Activated CD8-positive, alpha-beta memory T cell treated with anti-CD3 and anti-CD28 coated beads for 4 hours (primary cell): Measurements from ENCODE around the gene CMSS1.

Source experiments
- DNase-seq, 2 donors: peaks; one replicate each; pipeline ENCODE4 v3.0.0-alpha.2; 2020; ENCODE audit warnings: low read depth in 2 of 2

Gene CMSS1

DNA sequence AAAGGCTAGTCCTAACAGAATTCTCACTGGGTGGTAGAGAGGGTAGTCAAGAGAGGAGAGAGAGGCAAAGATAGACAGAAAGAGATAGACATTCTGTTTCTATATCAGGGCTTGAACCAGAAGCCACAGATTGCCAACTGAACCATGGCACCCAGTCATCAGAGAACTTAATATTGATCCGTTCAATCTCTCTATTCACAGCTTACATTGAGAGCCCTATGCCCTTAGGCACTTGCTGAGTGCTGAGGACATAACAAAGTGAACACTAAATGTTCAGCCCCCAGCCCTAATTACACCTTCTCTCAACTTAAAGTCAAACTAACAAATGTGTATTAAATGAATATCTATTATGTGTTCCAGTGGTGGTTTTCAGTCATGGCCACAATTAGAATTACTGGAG, 172.5 kb downstream of the CMSS1 start:
- DNase-seq = no peak

DNA sequence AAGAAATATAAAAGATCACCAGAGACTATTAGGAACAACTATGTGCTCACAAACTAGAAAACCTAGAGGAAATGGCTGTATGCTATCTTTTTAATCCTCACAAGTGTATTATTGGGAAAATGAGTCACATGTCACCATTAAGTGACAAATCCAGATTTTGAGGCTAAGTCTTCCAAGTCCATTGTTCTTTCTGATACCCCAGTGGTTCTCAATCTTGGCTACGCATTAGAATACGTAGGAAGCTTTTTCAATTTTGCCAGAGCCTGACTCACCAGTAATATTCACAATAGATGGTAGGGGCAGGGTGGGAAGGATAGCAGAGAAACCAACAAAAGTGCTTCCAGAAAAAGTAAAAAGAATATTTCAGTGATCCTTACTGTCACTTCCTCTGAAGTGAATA, 179.6 kb downstream of the CMSS1 start:
- no peak for DNase-seq

DNA sequence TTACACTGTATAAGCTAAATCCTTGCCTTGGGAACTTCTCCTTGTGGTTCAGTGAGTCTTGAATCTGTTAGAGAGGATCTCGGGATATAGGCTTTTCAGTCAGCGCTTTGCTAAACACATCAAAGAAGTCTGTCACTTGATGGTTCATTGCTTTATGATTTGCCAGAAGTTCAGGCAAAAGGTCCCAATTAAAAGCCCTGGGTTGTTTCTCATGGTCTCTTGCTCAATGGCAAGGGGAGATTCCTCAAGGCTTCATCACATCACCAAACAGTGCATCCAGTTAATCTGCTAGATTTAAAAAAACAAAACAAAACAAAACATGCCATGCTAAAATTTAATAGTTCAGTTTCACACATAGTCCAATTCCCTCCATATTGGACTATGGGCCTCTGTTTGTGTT, 181.9 kb downstream of the CMSS1 start:
- no peak for DNase-seq

DNA sequence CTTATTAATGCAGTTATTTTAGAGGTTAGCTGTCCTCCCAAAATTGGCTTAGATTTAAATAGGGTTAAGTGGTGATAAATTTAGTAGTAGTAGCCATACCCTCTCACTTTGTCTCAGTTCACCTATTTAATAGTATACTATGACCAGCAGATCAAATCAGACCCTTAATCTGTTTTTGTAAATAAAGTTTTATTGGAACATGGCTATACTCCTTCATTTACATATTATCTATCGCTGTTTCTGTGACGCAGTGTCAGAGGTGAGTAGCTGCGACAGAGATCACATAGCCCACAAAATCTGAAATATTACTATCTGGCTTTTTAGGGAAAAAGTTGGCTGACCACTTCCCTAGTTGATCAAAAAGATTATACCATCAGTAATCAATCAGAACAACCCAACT, 183.4 kb downstream of the CMSS1 start:
- no peak for DNase-seq

DNA sequence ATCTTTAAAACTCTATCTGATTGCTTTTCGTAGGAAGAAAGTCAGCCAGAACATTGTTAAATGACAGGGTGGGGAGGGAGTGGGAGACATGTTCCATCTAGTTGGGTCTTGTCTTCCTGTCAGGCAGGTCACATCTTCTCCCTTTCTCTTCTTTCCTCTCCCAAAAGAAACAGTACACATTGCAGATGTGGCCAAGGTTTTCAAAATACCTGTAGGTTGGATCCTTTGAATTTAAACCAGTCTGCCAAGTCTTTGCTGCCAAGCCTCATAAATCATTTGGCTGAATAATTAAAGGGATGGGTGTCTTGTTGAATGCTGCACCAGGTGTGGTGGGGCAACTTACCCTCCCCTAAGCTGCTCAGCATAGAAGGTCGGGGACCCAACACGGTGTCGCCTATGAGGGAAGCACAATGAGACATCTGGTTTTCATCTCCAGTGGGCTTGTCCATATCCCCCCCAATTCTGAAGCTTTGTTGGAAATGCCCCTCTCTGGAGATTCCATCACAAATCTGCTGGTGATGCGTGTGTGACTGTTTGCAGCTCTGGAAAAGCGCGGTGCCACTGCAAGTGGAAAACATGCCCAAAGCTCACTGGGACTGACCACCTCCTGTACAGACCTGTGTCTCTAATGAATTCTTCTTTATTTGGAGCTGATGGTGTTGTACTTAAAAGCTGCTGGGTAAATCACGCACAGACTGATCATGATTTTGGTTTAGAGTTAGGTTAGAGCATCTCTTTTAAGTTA, 184.0 kb downstream of the CMSS1 start:
- no peak for DNase-seq

DNA sequence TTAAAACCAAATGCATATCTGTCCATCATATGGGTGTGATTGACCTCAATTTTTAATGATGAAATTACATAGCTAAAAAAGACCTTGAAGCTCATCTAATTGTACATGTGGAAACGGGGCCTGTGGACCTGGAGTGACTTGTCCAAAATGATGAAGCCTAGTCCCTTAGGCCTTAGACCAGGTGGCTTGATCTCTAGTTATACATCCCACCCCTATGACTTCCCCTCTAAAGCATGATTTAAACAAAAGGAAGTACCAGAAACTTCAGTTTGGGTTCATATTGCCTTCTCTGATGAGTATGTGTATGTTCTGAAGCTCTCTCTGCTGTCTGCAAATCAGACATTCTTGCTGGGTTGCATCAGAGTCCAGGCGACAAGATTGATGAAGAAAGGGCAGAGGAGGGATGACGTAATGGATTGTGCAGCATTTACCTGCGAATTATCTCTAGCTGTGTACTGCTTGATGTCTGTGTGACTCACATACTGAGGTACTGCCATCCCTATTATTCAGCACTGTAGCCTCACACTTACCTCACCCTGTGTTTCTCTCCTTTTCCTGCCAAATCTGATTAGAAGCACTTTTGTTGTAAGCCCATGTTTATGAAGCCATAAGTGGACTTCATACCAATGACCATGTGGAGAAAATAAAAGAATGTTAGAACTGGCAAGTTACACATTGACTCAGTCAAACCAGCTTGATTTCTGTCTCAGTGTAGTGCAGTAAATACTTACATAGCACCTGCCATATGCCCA, 185.1 kb downstream of the CMSS1 start:
- no peak for DNase-seq

DNA sequence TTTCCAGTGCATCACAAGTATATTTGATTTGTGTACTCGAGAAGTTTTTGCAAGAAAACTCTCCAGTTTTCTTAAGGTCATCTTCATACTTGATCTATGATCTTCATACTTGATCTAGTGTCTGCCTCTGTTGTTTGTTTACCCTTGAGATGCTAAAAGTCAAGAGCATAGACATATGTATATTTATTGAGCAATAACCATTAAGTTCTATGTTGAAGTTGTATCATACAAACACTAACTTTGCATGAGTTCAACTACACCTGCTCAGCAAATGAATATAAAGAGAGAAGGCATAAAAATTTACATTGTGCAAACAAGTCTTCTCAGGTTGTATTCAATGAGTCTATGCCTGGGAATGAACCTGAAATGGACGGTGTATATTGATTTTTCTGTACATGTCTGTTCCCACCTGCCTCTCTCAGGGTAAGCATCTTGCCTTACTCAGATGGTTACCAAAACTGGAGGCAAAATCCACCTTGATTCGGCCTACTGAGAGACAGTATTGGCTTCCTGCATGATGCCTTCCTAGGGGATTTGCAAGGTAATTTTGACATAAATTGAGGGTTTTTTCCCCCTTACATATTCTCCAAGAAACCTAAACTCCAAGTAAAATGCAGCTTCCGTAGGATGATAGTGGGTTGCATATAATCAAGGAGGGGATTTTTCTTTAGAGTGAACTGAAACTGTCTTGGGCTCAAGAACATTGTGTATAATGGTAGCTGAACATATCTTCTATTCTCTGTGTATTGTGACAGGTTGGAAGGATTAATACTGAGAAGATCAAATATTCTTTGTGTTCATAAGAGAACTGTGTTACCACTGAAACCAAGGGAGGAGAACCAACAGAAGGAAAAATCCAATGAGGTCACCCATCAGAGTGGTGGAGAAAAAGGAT, 186.2 kb downstream of the CMSS1 start:
- no peak for DNase-seq

DNA sequence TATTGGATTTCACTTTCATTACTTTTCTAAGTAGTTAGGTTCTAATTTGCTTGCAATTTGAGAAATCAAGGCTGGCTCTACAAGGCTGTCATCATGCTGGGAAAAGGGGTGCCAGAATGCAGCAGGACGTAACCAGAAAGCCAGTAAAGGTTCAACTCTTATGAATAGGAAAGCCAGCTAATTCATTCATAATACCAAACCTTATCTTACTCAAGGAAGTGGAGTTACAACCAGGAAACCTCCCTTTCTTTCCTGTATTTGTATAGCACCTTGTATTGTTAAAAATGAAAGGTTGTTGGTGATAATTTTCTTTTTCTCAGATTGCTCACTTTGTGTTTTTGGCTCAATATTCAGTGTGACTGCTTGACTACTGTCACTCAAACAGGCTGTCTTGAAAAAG, 187.3 kb downstream of the CMSS1 start:
- DNase-seq = no peak

DNA sequence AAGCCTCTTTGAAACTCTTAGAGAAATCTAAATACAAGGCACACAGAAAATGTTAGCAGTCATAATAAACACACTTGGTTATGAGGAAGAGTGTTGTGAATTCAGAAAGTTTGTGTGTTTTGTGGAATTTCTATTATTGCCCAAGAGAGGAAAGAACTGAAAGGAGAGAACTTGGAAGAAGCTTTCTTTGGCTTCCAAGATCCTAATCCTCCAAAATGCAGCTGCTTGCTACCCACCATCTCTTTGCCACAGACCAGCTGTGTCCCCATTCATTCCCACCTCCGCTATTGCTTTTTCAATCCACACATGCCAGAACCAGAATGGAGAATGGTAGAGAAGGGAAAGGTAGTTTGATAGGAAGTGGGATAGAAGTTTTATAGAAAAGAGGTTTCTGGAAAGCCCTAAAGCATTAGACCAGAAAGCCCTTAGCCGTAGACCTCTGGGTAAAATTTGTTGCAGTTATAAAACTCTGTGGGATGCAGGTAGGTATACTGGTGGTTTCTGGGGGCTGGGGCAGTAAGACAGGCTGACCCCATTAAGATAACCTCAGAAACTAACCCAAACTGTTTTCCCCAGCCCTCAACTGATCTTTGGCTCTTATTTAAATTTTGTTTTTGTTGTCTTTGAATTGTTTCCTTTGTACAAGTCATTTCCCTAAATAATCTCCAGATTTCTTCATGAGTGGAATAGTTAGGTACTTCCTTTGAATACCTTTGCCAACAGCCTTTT, 188.2 kb downstream of the CMSS1 start:
- no peak for DNase-seq

DNA sequence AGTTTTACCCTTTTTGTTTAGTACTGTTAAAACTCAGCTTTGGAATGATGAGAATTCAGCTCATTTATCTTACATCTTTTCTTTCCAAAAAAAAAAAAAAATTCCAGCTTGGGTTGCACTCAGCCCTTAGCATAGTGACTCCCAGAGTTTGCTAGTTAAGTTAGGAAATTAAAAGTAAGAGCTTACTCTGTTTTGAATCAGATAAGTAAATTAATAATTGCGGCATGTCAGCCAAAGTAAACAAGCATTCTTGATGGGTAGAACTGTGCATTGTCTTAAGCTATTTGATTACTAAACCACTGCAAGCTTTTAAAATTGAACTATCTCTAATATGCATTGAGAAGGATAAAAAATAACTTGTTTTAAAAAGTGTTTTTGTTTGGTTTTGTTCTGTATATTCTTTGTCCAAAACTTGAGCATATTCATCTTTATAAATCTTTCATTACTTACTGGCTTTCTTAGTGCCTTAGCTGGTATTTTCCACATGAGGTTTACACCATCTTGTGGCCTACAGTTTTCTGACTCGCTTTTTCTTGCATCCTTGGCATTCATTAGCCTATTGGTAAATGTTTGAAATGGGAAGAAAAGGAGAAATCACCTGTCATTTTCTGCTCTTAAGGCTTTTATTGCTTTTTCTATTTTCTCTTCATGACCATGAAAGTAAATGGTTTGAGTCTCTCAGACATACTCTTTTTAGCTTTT, 189.1 kb downstream of the CMSS1 start:
- no peak for DNase-seq

DNA sequence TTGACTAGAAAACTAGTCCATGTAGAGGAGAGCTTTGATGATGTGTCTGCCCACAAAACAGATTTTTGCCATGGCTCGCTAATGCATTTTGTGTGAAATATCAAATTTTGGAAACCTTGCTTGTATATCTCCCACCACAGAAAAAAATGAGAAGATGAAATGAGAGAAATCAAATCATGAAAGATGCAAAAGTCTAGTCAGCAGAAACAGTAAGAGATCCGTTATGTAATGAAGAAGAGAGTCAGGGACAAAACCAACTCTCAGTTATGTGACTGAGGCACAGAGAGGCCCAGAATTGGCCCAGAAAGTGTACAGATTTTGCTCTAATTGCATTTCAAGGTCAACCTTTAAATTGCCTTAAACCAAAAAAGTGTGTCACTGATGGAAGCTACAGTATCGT, 189.7 kb downstream of the CMSS1 start:
- DNase-seq = no peak

DNA sequence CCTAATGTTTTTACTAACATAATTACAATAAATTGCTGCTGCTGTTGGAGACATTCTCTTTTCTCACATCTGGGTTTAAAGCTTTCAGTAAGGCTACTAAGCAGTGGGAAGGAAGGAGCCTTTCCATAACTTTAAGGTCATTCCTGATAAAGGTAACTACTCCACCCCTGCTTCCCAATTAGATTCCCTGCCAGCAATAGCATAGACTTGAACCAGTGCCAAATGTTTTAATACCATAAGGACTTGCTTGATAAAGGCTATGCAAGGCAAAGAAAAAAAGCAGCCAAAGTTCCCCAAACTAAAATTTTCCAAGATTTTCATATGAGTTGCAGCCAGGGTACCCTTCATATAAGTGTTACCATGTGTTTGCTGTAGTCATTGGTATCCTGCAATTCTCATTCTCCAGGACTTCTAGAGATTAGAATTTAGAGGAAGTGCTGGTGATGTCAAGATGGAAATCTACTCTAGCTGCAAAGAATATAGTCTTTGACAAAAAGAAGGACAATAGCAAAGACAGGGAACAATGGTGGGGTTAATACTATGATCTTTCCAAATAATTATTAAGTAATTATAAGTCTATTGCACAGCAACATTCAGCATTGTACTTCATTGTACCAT, 190.5 kb downstream of the CMSS1 start:
- no peak for DNase-seq

DNA sequence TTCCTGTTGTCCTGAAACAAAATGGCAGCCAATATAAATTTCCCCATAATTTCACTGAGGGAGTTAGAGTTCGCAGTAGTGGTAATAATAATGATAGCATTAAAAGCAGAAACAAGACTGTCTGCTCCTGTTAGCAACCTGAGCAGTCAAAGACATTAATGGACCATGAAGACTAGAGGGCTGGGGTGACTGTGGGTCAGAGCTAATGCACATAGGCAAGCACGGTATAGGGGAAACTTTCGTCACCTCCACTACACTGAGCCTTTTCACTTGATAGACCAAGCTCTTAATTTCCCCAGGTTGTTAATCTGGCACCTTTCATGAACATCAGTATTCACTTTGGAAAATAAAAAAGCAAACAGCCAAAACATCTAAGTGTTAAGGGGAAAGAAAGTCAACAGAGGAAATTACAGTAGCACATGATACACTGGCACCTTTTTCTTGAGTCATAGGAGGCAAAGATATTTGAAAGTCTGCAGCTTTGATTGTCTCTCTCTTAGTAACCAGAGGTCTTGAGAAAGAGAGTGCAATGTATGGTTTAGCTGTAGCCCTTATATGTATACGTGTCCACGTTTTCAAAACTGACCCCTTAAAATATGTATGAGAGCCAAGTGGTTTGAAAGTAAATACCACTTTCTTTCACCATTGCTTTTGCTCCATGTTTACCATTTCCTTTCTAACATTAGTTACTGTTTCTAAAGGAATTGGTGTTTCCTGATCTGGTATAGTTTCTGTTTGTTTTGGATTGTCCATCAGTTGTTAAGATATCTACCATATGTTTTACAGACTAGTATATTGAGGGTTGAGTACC, 191.8 kb downstream of the CMSS1 start:
- no peak for DNase-seq

DNA sequence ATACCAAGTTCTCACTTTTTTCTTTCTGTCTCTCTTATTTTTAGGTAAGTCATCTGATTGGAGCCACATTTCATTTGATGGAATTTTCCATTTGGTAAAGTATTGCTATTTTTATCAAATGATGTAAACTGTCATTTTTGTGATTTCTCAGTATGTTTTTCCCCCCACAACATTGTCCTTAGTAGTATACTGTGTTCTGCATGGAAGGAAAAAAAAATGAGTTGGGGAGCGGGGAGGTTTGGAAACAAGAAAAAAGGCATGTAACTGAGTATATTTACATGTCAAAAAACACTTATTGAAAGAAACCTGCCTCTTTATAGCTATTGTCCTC, 192.4 kb downstream of the CMSS1 start:
- no peak for DNase-seq

DNA sequence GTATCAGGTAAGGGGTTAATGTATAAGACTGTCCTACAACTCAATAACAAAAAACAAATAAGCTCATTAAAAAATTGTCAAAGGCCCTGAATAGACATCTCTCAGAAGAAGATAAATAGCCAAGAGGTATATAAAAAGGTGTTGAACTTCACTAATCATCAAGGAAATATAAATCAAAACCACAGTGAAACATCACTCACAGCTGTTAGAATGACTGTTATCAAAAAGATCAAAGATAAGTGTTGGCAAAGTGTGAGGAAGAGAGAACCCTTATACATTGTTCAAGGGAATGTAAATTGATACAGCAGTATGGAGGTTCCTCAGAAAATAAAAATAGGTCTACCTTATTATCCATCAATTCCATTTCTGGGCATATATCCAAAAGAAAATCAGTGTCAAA, 201.1 kb downstream of the CMSS1 start:
- no peak for DNase-seq

DNA sequence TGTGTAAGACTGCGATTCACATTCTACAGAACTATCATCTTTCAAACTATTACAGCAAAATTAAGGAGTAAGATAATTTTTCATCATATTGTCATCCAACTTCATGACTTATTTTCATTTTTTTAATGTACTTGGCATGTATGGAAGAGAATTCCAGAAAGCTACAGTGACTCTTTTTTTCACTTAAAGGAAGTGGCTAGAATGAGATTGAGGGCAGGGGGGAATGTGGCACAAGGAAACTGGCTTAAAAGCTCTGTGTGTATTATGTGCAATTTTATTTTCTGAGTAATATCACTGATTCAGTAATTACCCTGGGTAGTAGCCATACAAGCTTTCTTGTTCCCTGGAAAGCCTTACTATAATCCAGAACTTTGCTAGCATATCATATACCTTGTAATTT, 202.1 kb downstream of the CMSS1 start:
- no peak for DNase-seq

DNA sequence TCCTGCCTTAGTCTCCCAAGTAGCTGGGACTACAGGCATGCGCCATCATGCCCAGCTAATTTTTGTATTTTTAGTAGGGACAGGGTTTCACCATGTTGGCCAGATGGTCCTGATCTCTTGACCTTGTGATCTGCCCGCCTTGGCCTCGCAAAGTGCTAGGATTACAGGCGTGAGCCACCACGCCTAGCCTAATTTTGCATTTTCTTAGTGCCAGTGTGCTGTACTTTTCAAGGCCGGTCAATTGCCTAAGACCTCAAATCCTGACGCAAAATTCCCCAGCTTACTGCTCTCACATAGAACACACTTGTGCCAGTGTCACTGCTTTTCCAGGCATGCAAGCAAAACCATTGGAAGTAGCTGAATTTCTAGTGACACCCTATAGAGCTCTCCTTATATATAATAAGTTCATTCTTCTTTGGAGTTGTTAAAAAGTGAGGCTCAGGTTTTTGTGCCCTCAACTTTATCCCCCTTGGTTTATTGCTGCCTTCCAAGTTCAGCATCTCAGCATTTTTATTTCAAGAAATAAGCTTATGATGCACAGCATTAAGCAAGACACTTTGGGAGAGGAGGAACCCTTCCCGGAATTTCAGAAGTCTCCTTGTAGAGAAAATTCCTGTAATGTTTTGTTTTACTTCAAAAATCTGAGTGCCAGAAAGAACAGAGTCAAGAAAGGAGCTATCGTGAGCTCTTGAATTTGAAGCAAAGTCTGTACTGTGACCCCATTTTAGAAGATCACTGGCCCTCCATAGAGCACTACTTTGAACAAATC, 203.4 kb downstream of the CMSS1 start:
- DNase-seq = no peak

DNA sequence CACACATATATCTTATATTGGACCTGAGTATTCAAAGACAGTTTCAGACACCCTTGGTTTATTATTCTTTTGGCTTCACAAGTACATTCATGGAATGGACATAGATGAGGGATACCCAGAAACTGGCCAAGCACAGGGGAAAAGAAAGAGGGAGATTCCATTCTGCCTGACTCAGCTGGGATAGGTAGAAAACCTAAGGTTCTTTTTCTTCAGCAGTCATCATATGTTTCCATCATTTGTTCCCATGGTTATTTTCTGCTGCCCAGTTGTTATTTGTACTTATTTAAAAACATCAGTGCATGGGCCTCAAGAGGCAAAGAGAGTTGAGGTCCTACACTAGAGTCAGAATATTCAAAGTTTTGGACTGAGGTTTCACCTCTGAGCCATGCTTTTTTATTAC, 204.8 kb downstream of the CMSS1 start:
- no peak for DNase-seq

DNA sequence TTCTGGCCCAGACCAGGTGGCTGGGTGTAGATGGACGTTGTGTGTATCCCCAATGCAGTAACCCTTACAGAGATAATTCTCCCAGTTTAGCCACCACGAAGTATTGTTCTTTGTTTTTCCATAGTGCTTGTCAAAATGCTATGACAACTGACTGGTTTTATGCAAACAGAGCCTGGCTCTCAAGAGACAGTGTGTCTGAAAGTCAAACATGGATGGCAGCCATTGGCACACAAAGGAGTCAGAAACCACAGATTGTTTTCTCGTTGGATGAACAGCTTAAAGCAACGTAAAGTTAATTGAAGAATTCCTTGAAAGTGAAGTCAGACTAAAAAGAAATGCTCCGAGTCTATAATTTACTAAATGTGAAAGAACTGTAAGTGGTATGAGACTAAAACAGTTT, 205.5 kb downstream of the CMSS1 start:
- DNase-seq = no peak
